Liver (tissue), 9 donors: Measurements from ENCODE around the gene GNE. TPM values are rescaled to one million over a fixed set of nuclear protein-coding genes. Genes with fewer than 3 reads are reported as not detected.

Experiments
- DNase-seq: peaks from one replicate; pipeline ENCODE4 v3.0.0-alpha.2; 2017; ENCODE audit warnings: low spot score
- H3K27ac ChIP-seq, 2 donors: one replicate each; pipeline ENCODE4 v1.7.0; 2013; ENCODE audit warnings: inconsistent platforms in 2 of 2, low read length in 2 of 2, control low read depth in 1 of 2, low read depth in 1 of 2, mild to moderate bottlenecking in 1 of 2
- H3K27me3 ChIP-seq, 4 donors: one replicate each; pipeline versions ENCODE4 v1.6.1 to v1.7.0; 2013; ENCODE audit warnings: low read length in 3 of 4, inconsistent platforms in 1 of 4, mild to moderate bottlenecking in 1 of 4, moderate library complexity in 1 of 4; ENCODE audit not compliant: control insufficient read depth in 4 of 4, insufficient read depth in 4 of 4
- H3K36me3 ChIP-seq, 4 donors: one replicate each; pipeline versions ENCODE4 v1.6.1 to v1.7.0; 2013; ENCODE audit warnings: low read length in 3 of 4, mild to moderate bottlenecking in 3 of 4, low read depth in 1 of 4, moderate library complexity in 1 of 4; ENCODE audit not compliant: control insufficient read depth in 4 of 4, insufficient read depth in 3 of 4
- H3K4me1 ChIP-seq, 4 donors: one replicate each; pipeline versions ENCODE4 v1.6.1 to v1.7.0; 2013; ENCODE audit warnings: low read length in 3 of 4, mild to moderate bottlenecking in 3 of 4, moderate library complexity in 1 of 4; ENCODE audit not compliant: control insufficient read depth in 4 of 4, insufficient read depth in 4 of 4
- H3K4me3 ChIP-seq, 3 donors: one replicate each; pipeline versions ENCODE4 v1.6.1 to v1.7.0; 2013; ENCODE audit warnings: low read length in 3 of 3, control low read depth in 1 of 3, low read depth in 1 of 3, mild to moderate bottlenecking in 1 of 3
- H3K9ac ChIP-seq, 2 donors: one replicate each; pipeline ENCODE4 v1.7.0; 2013; ENCODE audit warnings: low read length in 2 of 2, mild to moderate bottlenecking in 2 of 2, moderate library complexity in 2 of 2, control low read depth in 1 of 2, low read depth in 1 of 2
- H3K9me3 ChIP-seq, 4 donors: one replicate each; pipeline versions ENCODE4 v1.6.1 to v1.7.0; 2013; ENCODE audit warnings: low read length in 3 of 4; ENCODE audit not compliant: control insufficient read depth in 4 of 4
- EGR1 ChIP-seq, 2 donors: IDR thresholded peaks; 2 replicates each; pipeline ENCODE4 v1.6.1; 2016 to 2018; ENCODE audit warnings: antibody characterized with exemption in 2 of 2, low read depth in 2 of 2
- FOXA2 ChIP-seq: IDR thresholded peaks from 2 replicates; pipeline ENCODE4 v1.6.1; 2016; ENCODE audit warnings: antibody characterized with exemption
- HNF4A ChIP-seq, 2 donors: conservative IDR thresholded peaks; 2 replicates each; pipeline ENCODE4 v1.6.1; 2016; ENCODE audit warnings: antibody characterized with exemption in 2 of 2, mild to moderate bottlenecking in 2 of 2
- HNF4G ChIP-seq: IDR thresholded peaks from 2 replicates; pipeline ENCODE4 v1.6.1; 2016; ENCODE audit warnings: antibody characterized with exemption
- JUND ChIP-seq, 2 donors: IDR thresholded peaks; 2 replicates each; pipeline ENCODE4 v1.6.1; 2016; ENCODE audit warnings: antibody characterized with exemption in 2 of 2
- NR2F2 ChIP-seq: IDR thresholded peaks from 2 replicates; pipeline ENCODE4 v1.6.1; 2016; ENCODE audit warnings: antibody characterized with exemption
- RAD21 ChIP-seq, 2 donors: IDR thresholded peaks; 2 replicates each; pipeline ENCODE4 v1.6.1; 2016; ENCODE audit warnings: antibody characterized with exemption in 2 of 2, mild to moderate bottlenecking in 2 of 2
- RXRA ChIP-seq, 2 donors: IDR thresholded peaks; 2 replicates each; pipeline ENCODE4 v1.6.1; 2017 to 2018; ENCODE audit warnings: antibody characterized with exemption in 2 of 2, mild to moderate bottlenecking in 1 of 2
- SP1 ChIP-seq: IDR thresholded peaks from 2 replicates; pipeline ENCODE4 v1.6.1; 2018; ENCODE audit warnings: antibody characterized with exemption, mild to moderate bottlenecking
- TAF1 ChIP-seq: conservative IDR thresholded peaks from 2 replicates; pipeline ENCODE4 v1.6.1; 2016; ENCODE audit warnings: antibody characterized with exemption, mild to moderate bottlenecking
- YY1 ChIP-seq: IDR thresholded peaks from 2 replicates; pipeline ENCODE4 v1.6.1; 2016; ENCODE audit warnings: antibody characterized with exemption, mild to moderate bottlenecking
- WGBS: extraction: QIAGEN DNeasy Blood & Tissue Kit; methylation state at CpG from one replicate; pipeline ENCODE4 v1.1.7; 2013; 5-methylcytosine and 5-hydroxymethylcytosine counted together
- polyA plus RNA-seq, 2 donors: library from polyadenylated mRNA; stranded (reverse) in 1 of 2; unstranded in 1 of 2; fragments of 200-250 nt in 1 of 2; fragments of >200 nt in 1 of 2; fragmentation: Nextera tagmentation in 1 of 2; extraction: Ambion mirVana in 1 of 2; gene quantifications; one replicate each; pipeline versions ENCODE4 v1.2.1 to v1.2.3, GENCODE V29; 2013 to 2015
- total RNA-seq, 2 donors: library from RNA; depleted of rRNA; stranded (reverse); fragments of >200 nt; gene quantifications; one replicate each; pipeline ENCODE4 v1.2.3, GENCODE V29; 2014
- TF ChIP-seq, protein P1 (sequence below): IDR thresholded peaks from 2 replicates; pipeline ENCODE4 v1.6.1; 2016; ENCODE audit warnings: antibody characterized with exemption
- TF ChIP-seq, protein P2 (sequence below): IDR thresholded peaks from 2 replicates; pipeline ENCODE4 v1.6.1; 2016; ENCODE audit warnings: antibody characterized with exemption, mild to moderate bottlenecking
- TF ChIP-seq, protein P3 (sequence below): IDR thresholded peaks from 2 replicates; pipeline ENCODE4 v1.6.1; 2016; ENCODE audit warnings: antibody characterized with exemption
- TF ChIP-seq, protein P4 (sequence below): IDR thresholded peaks from 2 replicates; pipeline ENCODE4 v1.6.1; 2016; ENCODE audit warnings: antibody characterized with exemption
- donor health status: healthy.
- donor health status: healthy.
- donor health status: healthy.
- donor health status: healthy.
- donor health status: healthy.

GNE gene
- total and polyA plus RNA-seq, 4 donors: 21.8 to 177 (median 38.1) TPM

DNA sequence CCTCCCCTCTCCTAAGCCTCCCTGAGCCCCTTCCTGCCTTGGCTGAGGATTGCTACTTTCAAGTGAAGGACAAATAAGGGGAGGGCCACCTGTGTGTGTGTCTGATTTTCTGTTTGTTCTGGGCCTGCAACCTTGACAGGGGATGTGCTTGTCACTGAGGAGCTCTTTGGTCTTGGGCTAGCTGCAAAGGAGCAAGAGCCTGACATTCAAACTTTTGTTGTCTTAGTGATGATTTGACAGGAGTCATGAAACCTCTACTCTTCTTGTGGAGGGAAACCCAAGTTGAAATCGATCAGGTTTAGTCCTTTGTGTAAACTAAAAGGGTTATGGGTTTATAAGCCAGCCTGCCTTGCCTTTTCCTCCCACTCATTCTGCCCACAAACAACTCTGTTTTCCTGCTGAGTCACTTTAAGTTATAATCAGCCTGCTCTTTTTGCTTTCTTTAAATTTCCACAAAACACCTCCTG is 50.7 kb downstream of the GNE start:
- Histone ChIP-seq H3K27ac (peak overlapping the region in 1 of 2 donors; percentile 59), H3K9me3 (no peaks in the 10 kb centered on the region), H3K4me3 (no peak overlapping the region), H3K9ac (peak overlapping the region in 1 of 2 donors; percentile 41), H3K27me3 (no peaks in the 10 kb centered on the region), H3K4me1 (peaks cover 2 to 15% (median 6%) of the 10 kb centered on the region in 4 donors), H3K36me3 (peaks cover 8 to 67% (median 52%) of the 10 kb centered on the region in 4 donors)
- 15% methylated on average over 1 of the region's 1 CpG for WGBS
- no peak for DNase-seq
- TF ChIP-seq EGR1 (IDR thresholded peaks at IDR 0.05; ENCODE audit: low read depth in 2 of 2): peak in 1 of 2 donors; percentile 74
- no peak for TF ChIP-seq YY1

DNA sequence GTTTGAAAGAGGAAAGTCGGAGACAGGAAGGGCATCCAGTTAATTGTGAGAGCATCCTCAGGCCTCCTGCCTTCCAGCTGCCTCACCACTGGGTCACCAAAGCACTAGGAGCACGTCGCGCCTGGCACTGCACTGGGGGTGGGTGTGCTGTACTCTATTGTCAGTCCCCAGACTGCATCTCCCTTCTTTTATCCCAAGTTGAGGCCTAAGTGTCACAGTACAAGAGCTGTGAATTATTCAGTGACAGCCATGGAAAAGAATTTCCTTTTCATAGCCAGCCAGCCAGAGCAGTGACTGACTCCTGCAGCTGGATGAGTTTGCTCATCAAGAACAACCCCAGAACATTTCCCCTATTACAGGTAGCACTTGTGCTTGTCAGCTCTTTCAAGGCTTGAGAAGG is 51.2 kb downstream of the GNE start:
- Histone ChIP-seq H3K4me1 (peaks cover 2 to 15% (median 6%) of the 10 kb centered on the region in 4 donors), H3K9ac (no peak overlapping the region), H3K9me3 (no peaks in the 10 kb centered on the region), H3K4me3 (no peak overlapping the region), H3K27me3 (no peaks in the 10 kb centered on the region), H3K27ac (no peak overlapping the region), H3K36me3 (peaks cover 8 to 66% (median 57%) of the 10 kb centered on the region in 4 donors)
- no peak for DNase-seq
- TF ChIP-seq NR2F2: no peak
- no peak for TF ChIP-seq RAD21 (IDR thresholded peaks at IDR 0.05)
- TF ChIP-seq, protein P1, sequence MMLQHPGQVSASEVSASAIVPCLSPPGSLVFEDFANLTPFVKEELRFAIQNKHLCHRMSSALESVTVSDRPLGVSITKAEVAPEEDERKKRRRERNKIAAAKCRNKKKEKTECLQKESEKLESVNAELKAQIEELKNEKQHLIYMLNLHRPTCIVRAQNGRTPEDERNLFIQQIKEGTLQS: no peak
- TF ChIP-seq, protein P2, sequence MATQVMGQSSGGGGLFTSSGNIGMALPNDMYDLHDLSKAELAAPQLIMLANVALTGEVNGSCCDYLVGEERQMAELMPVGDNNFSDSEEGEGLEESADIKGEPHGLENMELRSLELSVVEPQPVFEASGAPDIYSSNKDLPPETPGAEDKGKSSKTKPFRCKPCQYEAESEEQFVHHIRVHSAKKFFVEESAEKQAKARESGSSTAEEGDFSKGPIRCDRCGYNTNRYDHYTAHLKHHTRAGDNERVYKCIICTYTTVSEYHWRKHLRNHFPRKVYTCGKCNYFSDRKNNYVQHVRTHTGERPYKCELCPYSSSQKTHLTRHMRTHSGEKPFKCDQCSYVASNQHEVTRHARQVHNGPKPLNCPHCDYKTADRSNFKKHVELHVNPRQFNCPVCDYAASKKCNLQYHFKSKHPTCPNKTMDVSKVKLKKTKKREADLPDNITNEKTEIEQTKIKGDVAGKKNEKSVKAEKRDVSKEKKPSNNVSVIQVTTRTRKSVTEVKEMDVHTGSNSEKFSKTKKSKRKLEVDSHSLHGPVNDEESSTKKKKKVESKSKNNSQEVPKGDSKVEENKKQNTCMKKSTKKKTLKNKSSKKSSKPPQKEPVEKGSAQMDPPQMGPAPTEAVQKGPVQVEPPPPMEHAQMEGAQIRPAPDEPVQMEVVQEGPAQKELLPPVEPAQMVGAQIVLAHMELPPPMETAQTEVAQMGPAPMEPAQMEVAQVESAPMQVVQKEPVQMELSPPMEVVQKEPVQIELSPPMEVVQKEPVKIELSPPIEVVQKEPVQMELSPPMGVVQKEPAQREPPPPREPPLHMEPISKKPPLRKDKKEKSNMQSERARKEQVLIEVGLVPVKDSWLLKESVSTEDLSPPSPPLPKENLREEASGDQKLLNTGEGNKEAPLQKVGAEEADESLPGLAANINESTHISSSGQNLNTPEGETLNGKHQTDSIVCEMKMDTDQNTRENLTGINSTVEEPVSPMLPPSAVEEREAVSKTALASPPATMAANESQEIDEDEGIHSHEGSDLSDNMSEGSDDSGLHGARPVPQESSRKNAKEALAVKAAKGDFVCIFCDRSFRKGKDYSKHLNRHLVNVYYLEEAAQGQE: no peak
- no peak for TF ChIP-seq JUND (IDR thresholded peaks at IDR 0.05)
- TF ChIP-seq YY1: no peak
- no peak for TF ChIP-seq HNF4G
- TF ChIP-seq TAF1: no peak
- TF ChIP-seq EGR1 (IDR thresholded peaks at IDR 0.05; ENCODE audit: low read depth in 2 of 2): no peak
- TF ChIP-seq, protein P3, sequence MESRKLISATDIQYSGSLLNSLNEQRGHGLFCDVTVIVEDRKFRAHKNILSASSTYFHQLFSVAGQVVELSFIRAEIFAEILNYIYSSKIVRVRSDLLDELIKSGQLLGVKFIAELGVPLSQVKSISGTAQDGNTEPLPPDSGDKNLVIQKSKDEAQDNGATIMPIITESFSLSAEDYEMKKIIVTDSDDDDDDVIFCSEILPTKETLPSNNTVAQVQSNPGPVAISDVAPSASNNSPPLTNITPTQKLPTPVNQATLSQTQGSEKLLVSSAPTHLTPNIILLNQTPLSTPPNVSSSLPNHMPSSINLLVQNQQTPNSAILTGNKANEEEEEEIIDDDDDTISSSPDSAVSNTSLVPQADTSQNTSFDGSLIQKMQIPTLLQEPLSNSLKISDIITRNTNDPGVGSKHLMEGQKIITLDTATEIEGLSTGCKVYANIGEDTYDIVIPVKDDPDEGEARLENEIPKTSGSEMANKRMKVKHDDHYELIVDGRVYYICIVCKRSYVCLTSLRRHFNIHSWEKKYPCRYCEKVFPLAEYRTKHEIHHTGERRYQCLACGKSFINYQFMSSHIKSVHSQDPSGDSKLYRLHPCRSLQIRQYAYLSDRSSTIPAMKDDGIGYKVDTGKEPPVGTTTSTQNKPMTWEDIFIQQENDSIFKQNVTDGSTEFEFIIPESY: no peak
- no peak for TF ChIP-seq HNF4A (conservative IDR thresholded peaks at IDR 0.05)
- TF ChIP-seq RXRA (IDR thresholded peaks at IDR 0.05): no peak
- TF ChIP-seq, protein P4, sequence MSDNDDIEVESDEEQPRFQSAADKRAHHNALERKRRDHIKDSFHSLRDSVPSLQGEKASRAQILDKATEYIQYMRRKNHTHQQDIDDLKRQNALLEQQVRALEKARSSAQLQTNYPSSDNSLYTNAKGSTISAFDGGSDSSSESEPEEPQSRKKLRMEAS: no peak
- no peak for TF ChIP-seq FOXA2
- no peak for TF ChIP-seq SP1
- 81% methylated on average over 4 of the region's 4 CpGs for WGBS
